Subcutaneous abdominal adipose tissue (tissue), 5 donors: ENCODE data around the gene BLOC1S5.
"Not testable (repeated sequence)": the region's sequence is repeated elsewhere in the genome, so short reads cannot be mapped to it uniquely, and the experiment has no call there.

Source experiments
- H3K27ac ChIP-seq: one replicate; pipeline ENCODE4 v1.7.0; 2013; ENCODE audit warnings: low read depth, mild to moderate bottlenecking, inconsistent platforms, low read length, moderate library complexity
- H3K27me3 ChIP-seq, 5 donors: one replicate each; pipeline ENCODE4 v1.7.0; 2013; ENCODE audit warnings: low read length in 5 of 5, inconsistent platforms in 1 of 5; ENCODE audit not compliant: control insufficient read depth in 5 of 5, insufficient read depth in 4 of 5
- H3K36me3 ChIP-seq, 5 donors: one replicate each; pipeline ENCODE4 v1.7.0; 2013; ENCODE audit warnings: low read length in 5 of 5; ENCODE audit not compliant: control insufficient read depth in 5 of 5, insufficient read depth in 5 of 5
- H3K4me1 ChIP-seq, 5 donors: one replicate each; pipeline ENCODE4 v1.7.0; 2013; ENCODE audit warnings: low read length in 5 of 5, mild to moderate bottlenecking in 3 of 5, moderate library complexity in 1 of 5; ENCODE audit not compliant: control insufficient read depth in 5 of 5, insufficient read depth in 5 of 5
- H3K4me3 ChIP-seq, 5 donors: one replicate each; pipeline ENCODE4 v1.7.0; 2013; ENCODE audit warnings: low read length in 5 of 5, low read depth in 1 of 5
- H3K9ac ChIP-seq, 5 donors: one replicate each; pipeline ENCODE4 v1.7.0; 2013; ENCODE audit warnings: low read length in 5 of 5, mild to moderate bottlenecking in 4 of 5, moderate library complexity in 3 of 5
- H3K9me3 ChIP-seq, 5 donors: one replicate each; pipeline ENCODE4 v1.7.0; 2013; ENCODE audit warnings: low read length in 5 of 5; ENCODE audit not compliant: control insufficient read depth in 5 of 5
- donor health status: healthy.
- donor health status: healthy.
- donor health status: healthy.
- donor health status: healthy.
- donor health status: healthy.

Gene BLOC1S5

DNA sequence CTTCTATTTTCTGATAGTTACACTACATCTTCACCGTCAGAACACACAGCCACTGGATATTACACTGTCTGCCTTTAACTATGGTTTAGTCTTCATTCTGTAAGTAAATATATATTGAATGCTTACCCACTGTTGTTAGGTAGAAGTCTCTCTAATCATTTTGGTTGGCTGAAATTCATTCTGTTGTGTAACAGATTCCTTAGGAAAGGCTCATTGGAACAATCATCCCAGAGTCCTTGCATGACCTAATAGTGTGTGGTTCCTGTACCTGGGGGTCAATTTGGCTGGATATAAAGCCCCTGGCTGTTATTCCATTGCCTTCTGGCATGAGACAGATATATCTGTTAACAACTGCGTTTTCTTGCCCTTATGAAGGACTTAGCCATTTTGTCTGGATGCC lies 9.9 kb downstream of the BLOC1S5 start:
- no peak overlapping the region for H3K27ac ChIP-seq
- H3K9ac ChIP-seq, result peak overlapping the region in 1 of 5 donors; percentile 35
- H3K4me3 ChIP-seq, result no peak overlapping the region
- no peaks in the 10 kb centered on the region for H3K27me3 ChIP-seq
- H3K4me1 ChIP-seq, result peaks cover 2 to 14% (median 10%) of the 10 kb centered on the region in 5 donors
- peaks cover 0 to 16% (median 3%) of the 10 kb centered on the region in 5 donors for H3K36me3 ChIP-seq
- no peaks in the 10 kb centered on the region for H3K9me3 ChIP-seq

DNA sequence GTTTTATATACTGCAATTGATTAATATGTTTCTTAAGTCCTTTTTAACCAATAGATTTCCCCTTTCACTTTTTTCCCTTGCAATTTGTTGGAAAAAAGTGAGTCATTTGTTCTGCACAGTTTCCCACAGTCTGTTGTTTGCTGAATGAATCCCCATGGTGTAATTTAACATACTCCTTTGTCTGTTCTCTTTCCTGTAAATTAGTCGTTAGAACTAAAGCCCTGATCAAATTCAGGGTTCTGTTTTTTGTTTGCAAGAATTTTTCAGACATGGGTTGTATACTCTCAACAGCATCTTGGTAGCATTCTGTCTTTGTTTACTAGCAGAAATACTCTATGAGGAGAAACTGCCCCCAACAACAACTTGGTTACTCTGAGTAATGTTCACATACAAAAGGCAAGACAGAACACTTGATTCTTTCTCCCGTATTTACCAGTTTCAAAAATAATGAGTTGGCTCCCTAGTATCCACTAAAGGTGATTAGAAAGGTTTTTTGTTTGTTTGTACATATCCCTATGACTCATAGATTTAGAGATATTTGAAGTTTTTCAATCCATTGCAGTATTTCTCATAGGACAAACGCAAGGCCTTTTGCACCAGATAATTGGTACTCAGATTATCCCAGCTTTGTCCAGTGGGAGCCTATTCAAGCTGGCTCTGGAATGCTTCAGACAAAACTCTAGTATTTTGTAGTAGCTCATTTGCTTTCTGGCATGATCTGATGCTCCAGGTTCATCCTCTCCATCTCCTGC lies 16.5 kb downstream of the BLOC1S5 start:
- Histone ChIP-seq H3K4me1 (peaks cover 7 to 32% (median 20%) of the 10 kb centered on the region in 5 donors), H3K27ac (peak overlapping the region; percentile 64), H3K36me3 (peaks cover 0 to 4% (median 0%) of the 10 kb centered on the region in 5 donors)

DNA sequence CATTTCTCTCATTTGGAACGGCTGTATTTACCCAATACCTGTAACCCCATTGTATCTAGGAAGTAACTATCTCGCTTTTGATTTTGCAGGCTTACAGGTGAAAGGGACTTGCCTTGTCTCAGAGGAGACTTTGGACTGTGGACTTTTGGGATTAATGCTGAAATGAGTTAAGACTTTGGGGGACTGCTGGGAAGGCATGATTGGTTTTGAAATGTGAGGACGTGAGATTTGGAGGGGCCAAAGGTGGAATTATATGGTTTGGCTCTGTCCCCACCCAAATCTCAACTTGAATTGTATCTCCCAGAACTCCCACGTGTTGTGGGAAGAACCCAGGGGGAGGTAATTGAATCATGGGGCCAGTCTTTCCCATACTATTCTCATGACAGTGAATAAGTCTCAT lies 18.4 kb downstream of the BLOC1S5 start:
- not testable (repeated sequence) for H3K9ac ChIP-seq, H3K36me3 ChIP-seq, H3K27me3 ChIP-seq, H3K27ac ChIP-seq, H3K9me3 ChIP-seq, H3K4me3 ChIP-seq
- H3K4me1 ChIP-seq, result peaks cover 7 to 37% (median 21%) of the 10 kb centered on the region in 5 donors

More for the DNA sequence above, 16.5 kb downstream of the BLOC1S5 start:
- H3K27me3 ChIP-seq, result no peaks in the 10 kb centered on the region
- H3K9ac ChIP-seq, result no peak overlapping the region
- H3K4me3 ChIP-seq, result no peak overlapping the region
- H3K9me3 ChIP-seq, result peaks cover 0 to 2% (median 0%) of the 10 kb centered on the region in 5 donors

DNA sequence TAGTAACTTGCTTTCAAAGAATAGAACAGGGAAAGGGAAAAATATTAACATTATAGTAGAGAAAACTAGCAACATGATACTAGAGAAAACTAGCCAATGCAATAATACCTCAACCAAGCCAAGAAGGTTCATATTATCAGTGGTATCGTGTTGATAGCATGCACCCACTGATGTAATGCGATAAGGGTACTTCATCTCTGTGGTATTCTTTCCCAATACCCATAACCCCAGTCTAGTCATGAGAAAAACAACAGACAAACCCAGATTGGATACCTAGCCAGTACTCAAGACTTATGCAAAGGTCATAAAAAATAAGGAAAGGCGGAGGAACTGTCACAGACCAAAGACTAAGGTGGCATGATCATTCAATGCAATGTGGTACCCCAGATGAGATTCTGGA lies 21.0 kb downstream of the BLOC1S5 start:
- peaks cover 6 to 29% (median 19%) of the 10 kb centered on the region in 5 donors for H3K4me1 ChIP-seq
- H3K9me3 ChIP-seq, result peaks cover 0 to 2% (median 0%) of the 10 kb centered on the region in 5 donors
- no peak overlapping the region for H3K9ac ChIP-seq
- no peak overlapping the region for H3K4me3 ChIP-seq
- H3K27me3 ChIP-seq, result no peaks in the 10 kb centered on the region
- peaks cover 3 to 9% (median 7%) of the 10 kb centered on the region in 5 donors for H3K36me3 ChIP-seq
- H3K27ac ChIP-seq, result peak overlapping the region; percentile 9

DNA sequence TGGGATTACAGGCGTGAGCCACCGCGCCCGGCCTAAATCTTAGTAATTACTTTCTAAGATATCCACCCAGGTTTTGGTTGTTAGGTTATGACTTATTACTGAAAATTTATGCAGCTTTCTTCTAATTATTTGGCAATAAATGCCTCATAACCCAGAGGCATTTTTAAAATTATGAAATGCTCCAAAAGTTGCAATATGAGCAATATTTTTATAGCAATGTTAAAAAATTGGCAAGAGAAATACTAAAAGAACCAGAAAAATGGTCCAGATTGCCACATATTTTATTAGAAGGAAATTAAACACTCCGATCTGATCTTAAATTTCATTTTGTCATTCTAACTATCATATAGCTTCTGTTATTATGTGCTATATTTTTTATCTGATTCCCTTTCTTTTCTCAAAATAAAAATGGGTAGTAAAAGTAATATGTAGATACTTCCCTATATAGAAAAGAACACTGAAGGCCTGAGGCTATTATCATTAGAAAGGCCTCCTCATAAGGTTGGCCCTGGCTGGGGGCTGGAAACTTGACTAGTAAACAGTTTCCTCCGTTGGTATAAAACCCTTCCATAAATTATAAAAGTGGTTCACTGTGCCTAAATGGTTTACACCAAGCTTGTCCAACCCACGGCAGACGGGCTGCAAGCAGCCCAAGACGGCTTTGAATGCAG lies 22.1 kb downstream of the BLOC1S5 start:
- no peaks in the 10 kb centered on the region for H3K27me3 ChIP-seq
- peak overlapping the region in 1 of 5 donors; percentile 47 for H3K9ac ChIP-seq
- peaks cover 0 to 2% (median 0%) of the 10 kb centered on the region in 5 donors for H3K9me3 ChIP-seq
- peaks cover 0 to 18% (median 9%) of the 10 kb centered on the region in 5 donors for H3K4me1 ChIP-seq
- H3K36me3 ChIP-seq, result peaks cover 3 to 9% (median 7%) of the 10 kb centered on the region in 5 donors
- peak overlapping the region; percentile 64 for H3K27ac ChIP-seq
- H3K4me3 ChIP-seq, result no peak overlapping the region

DNA sequence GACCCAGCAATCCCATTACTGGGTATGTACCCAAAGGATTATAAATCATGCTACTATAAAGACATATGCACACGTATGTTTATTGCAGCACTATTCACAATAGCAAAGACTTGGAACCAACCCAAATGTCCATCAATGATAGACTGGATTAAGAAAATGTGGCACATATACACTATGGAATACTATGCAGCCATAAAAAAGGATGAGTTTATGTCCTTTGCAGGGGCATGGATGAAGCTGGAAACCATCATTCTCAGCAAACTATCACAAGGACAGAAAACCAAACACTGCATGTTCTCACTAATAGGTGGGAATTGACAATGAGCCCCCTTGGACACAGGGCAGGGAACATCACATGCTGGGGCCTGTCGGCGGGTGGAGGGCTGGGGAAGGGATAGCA lies 30.1 kb downstream of the BLOC1S5 start:
- H3K36me3 ChIP-seq, H3K9me3 ChIP-seq, H3K27ac ChIP-seq, H3K9ac ChIP-seq, H3K4me1 ChIP-seq, H3K27me3 ChIP-seq, H3K4me3 ChIP-seq: not testable (repeated sequence)

DNA sequence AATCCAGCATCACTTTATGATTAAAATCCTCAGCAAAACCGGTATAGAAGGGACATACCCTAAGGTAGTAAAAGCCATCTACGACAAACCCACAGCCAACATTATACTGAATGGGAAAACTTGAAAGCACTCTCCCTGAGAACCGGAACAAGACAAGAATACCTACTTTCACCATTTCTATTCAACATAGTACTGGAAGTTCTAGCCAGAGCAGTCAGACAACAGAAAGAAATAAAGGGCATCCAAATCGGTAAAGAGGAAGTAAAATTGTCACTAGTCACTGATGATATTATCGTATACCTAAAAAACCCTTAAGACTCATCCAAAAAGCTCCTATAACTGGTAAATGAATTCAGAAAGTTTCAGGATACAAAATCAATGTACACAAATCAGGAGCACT lies 33.3 kb downstream of the BLOC1S5 start:
- Histone ChIP-seq H3K27ac (no peak overlapping the region), H3K4me1 (peaks cover 4 to 23% (median 21%) of the 10 kb centered on the region in 5 donors), H3K27me3 (no peaks in the 10 kb centered on the region), H3K9me3 (no peaks in the 10 kb centered on the region), H3K36me3 (peaks cover 0 to 7% (median 0%) of the 10 kb centered on the region in 5 donors), H3K4me3 (no peak overlapping the region), H3K9ac (no peak overlapping the region)

DNA sequence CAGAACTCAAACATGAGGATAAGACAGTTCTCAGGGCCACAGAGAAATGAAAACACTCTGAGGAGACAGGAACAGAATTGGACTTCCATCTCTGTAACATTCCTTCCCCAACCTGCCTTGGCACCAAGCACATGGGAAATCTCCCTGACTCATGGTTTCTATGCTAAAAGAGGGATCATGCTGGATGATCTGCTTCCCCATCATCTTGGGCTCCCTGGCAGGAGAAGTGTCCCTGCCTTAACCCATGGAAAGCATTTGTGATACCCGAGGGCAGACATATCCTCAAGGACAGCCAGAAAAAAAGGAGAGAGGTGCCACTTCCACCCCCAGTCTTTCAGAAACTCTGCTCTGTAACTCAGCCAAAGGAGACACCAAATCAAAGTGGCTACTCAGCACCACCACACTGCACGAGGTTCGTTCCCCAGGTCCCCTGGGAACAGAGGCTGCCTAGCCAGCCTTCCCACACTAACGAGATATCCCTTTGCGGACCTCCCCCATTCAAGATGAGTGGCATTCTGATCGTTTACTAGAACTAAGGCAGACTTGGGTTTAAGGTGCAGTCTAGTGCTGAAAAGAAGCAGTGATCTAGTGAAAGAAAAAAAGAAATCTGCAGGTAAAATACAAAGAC lies 34.8 kb downstream of the BLOC1S5 start:
- Histone ChIP-seq H3K27ac (peak overlapping the region; percentile 47), H3K27me3 (no peaks in the 10 kb centered on the region), H3K9me3 (no peaks in the 10 kb centered on the region), H3K4me1 (peaks cover 4 to 23% (median 21%) of the 10 kb centered on the region in 5 donors), H3K36me3 (peaks cover 0 to 4% (median 0%) of the 10 kb centered on the region in 5 donors), H3K9ac (no peak overlapping the region), H3K4me3 (peak overlapping the region in 1 of 5 donors; percentile 17)

DNA sequence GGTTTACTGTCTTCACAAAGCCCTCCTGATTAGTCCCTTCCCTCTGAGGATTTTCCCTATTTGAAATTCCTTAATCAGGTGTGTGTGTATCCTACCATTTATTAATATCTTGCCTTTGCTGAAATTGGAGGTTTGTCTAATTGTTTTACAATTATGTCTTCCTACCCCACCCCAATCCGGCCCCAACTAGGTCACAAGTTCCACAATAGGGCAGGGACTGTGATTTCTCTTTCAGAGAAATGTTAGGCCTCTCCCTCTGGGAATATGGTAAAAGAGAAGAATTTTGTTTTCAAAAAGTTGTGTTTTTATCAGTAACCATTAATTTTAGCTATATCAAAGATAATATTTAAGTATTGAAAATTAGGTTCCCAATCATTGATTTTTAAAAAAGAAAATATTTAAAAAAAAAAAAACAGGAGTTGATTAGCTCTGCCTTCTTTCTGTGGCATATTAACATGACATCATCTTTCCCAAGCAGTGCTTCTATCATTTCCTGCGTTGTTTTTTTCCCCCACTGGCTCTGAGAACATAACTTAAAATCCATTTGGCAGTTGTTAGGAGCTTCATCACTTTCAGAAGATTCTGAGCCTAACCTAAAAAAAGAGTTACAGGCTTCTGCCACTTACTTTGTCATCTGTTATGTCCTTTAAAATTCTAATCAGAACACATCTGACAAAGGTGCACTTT lies 36.1 kb downstream of the BLOC1S5 start:
- Histone ChIP-seq H3K27ac (peak overlapping the region; percentile 67), H3K9ac (peak overlapping the region in 2 of 5 donors; percentile 47 to 66), H3K9me3 (no peaks in the 10 kb centered on the region), H3K27me3 (no peaks in the 10 kb centered on the region), H3K4me3 (no peak overlapping the region), H3K4me1 (peaks cover 4 to 23% (median 21%) of the 10 kb centered on the region in 5 donors), H3K36me3 (peaks cover 0 to 4% (median 0%) of the 10 kb centered on the region in 5 donors)
